Chondrocyte (in vitro differentiated cells): Measurements from ENCODE around the gene LMO7. TPM values are rescaled to one million over a fixed set of nuclear protein-coding genes. Genes with fewer than 3 reads are reported as not detected.
A peak's percentile ranks its signal among the peaks of the same experiment; 100 is the strongest.

Experiments
- DNase-seq: peaks from one replicate; pipeline ENCODE4 v3.0.0; 2021; ENCODE audit warnings: mixed read lengths, low spot score
- H3K27ac Mint-ChIP-seq: one replicate; pipeline ENCODE4 v1.8.0; 2021; ENCODE audit warnings: mild to moderate bottlenecking, moderate library complexity, mixed read lengths; ENCODE audit not compliant: unreplicated experiment
- H3K27me3 Mint-ChIP-seq: 2 replicates; pipeline ENCODE4 v1.8.0; 2021; ENCODE audit warnings: low read depth, mixed read lengths
- H3K36me3 Mint-ChIP-seq: 2 replicates; pipeline ENCODE4 v1.8.0; 2021; ENCODE audit warnings: low read depth, mixed read lengths
- H3K4me1 Mint-ChIP-seq: 2 replicates; pipeline ENCODE4 v1.8.0; 2021; ENCODE audit warnings: low read depth, mild to moderate bottlenecking, mixed read lengths
- H3K4me3 Mint-ChIP-seq: one replicate; pipeline ENCODE4 v1.8.0; 2021; ENCODE audit warnings: mild to moderate bottlenecking, moderate library complexity, mixed read lengths; ENCODE audit not compliant: unreplicated experiment
- H3K9me3 Mint-ChIP-seq: 2 replicates; pipeline ENCODE4 v1.8.0; 2021; ENCODE audit warnings: low read depth, mixed read lengths
- CTCF ChIP-seq: fragments of 200-600 bp; sonication (generic); IDR thresholded peaks from 2 replicates; pipeline ENCODE4 v1.5.0; 2021; ENCODE audit warnings: antibody characterized with exemption, mild to moderate bottlenecking, moderate library complexity
- total RNA-seq: library from RNA; stranded (reverse); gene quantifications from 3 replicates; pipeline ENCODE4 v1.2.1, GENCODE V29; 2021

Gene LMO7
- total RNA-seq, 1 donor from 2014 or later = 199 TPM

- no peak for DNase-seq
- Mint-ChIP-seq H3K4me3 (no peak overlapping the region), H3K4me1 (peaks cover under 1% of the 10 kb centered on the region), H3K27ac (no peak overlapping the region), H3K36me3 (peaks cover 9% of the 10 kb centered on the region), H3K27me3 (no peaks in the 10 kb centered on the region), H3K9me3 (no peaks in the 10 kb centered on the region)
- TF ChIP-seq CTCF = no peak
Measured at GRCh38 chr13:75607447-75607846, 28.7 kb upstream of the LMO7 start.

- no peak overlapping the region for H3K27ac Mint-ChIP-seq
- peaks cover 15% of the 10 kb centered on the region for H3K36me3 Mint-ChIP-seq
- TF ChIP-seq CTCF = no peak
- H3K4me3 Mint-ChIP-seq = no peak overlapping the region
- H3K4me1 Mint-ChIP-seq = no peaks in the 10 kb centered on the region
- H3K27me3 Mint-ChIP-seq = no peaks in the 10 kb centered on the region
- H3K9me3 Mint-ChIP-seq = no peaks in the 10 kb centered on the region
- DNase-seq = no peak
Measured at GRCh38 chr13:75610466-75610865, 25.7 kb upstream of the LMO7 start.

DNA sequence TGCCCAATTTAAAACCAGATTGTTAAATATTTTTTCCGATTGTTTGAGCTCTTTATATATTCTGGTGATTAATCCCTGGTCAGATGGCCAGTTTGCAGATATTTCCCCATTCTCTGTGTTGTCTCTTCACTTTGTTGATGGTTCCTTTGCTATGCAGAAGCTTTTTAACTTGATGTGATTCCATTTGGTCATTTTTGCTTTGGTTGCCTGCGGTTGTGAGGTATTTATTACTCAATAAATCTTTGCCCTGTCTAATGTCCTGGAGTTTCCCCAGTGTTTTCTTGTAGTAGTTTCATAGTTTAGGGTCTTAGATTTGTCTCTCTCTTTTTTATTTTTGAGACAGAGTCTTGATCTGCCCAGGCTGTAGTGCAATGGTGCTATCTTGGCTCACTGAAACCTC is 23.8 kb upstream of the LMO7 start:
- Mint-ChIP-seq H3K27me3 (no peaks in the 10 kb centered on the region), H3K36me3 (peaks cover 12% of the 10 kb centered on the region), H3K4me3 (no peak overlapping the region), H3K4me1 (no peaks in the 10 kb centered on the region), H3K27ac (no peak overlapping the region), H3K9me3 (no peaks in the 10 kb centered on the region)
- no peak for DNase-seq
- no peak for TF ChIP-seq CTCF

- TF ChIP-seq CTCF = no peak
- no peak for DNase-seq
- Mint-ChIP-seq H3K27ac (no peak overlapping the region), H3K27me3 (no peaks in the 10 kb centered on the region), H3K36me3 (peaks cover 11% of the 10 kb centered on the region), H3K9me3 (no peaks in the 10 kb centered on the region), H3K4me3 (no peak overlapping the region), H3K4me1 (peaks cover 40% of the 10 kb centered on the region)
Measured at GRCh38 chr13:75617230-75617629, 18.9 kb upstream of the LMO7 start.

DNA sequence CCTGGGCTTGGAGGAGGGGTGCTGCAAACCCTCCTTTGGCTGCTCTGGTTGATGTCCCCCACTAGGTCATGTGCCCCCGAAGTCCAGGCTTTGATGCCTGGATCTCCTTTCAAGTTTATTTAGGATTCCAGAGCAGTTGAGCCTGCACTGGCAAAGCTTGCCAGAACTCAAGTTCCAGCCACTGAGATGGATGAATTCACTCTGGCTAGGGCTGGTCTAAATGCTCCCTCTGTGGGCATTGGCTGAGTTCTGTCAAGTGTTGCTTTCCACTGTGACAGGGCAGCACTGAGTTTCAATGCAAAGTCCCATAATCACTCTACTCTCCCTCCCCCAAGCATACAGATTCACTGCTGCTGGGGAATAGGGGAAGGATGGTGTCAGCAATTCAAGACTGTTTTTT is 17.8 kb upstream of the LMO7 start:
- no peaks in the 10 kb centered on the region for H3K27me3 Mint-ChIP-seq
- TF ChIP-seq CTCF = no peak
- no peak for DNase-seq

More for the DNA sequence above, 17.8 kb upstream of the LMO7 start:
- Mint-ChIP-seq H3K4me1 (peaks cover 51% of the 10 kb centered on the region), H3K27ac (peak overlapping the region; percentile 25), H3K36me3 (peaks cover 11% of the 10 kb centered on the region), H3K4me3 (no peak overlapping the region), H3K9me3 (no peaks in the 10 kb centered on the region)
